ENCODE data around the gene PIP4K2A.

PIP4K2A gene

DNA sequence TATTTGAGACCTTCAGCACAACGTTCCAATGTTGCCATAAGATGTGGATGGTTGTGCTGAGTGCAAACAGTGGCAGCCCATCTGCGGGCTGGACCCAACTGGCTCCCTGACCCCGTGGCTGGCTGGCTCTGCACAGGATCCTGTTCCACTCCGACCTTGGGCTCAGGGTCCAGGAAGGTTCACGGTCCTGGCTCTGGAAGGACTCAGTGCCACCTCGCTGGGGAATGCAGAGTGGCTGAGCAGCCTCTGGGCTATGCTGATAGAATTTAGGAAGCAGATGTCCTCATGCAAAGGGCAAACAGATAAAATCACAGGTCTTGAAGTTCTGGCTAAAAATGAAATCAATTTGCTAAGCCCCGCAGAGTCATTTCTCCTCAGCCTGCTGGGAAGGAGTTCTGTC, 171.6 kb downstream of the PIP4K2A start:
- no peak for DNase-seq (ENCODE audit: extremely low spot score)
- ChIA-PET CTCF (interaction anchor here (1.4 kb wide), 1 partner anchor 9 kb away, joined by 4 read pairs; no protein-coding TSS in a partner anchor), POLR2A (no interaction called here)
- TF ChIP-seq BHLHE40 (IDR thresholded peaks at IDR 0.05; ENCODE audit: borderline replicate concordance): no peak
- TF ChIP-seq ELF4 (IDR thresholded peaks at IDR 0.05): no peak
- no peak for TF ChIP-seq HDGF (IDR thresholded peaks at IDR 0.05; ENCODE audit: borderline replicate concordance)
- TF ChIP-seq CTBP1 (IDR thresholded peaks at IDR 0.05; ENCODE audit: borderline replicate concordance): no peak
- TF ChIP-seq FOXK2 (IDR thresholded peaks at IDR 0.05): no peak
- TF ChIP-seq, protein P1, sequence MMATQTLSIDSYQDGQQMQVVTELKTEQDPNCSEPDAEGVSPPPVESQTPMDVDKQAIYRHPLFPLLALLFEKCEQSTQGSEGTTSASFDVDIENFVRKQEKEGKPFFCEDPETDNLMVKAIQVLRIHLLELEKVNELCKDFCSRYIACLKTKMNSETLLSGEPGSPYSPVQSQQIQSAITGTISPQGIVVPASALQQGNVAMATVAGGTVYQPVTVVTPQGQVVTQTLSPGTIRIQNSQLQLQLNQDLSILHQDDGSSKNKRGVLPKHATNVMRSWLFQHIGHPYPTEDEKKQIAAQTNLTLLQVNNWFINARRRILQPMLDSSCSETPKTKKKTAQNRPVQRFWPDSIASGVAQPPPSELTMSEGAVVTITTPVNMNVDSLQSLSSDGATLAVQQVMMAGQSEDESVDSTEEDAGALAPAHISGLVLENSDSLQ (IDR thresholded peaks at IDR 0.05): no peak
- TF ChIP-seq FOXM1 (IDR thresholded peaks at IDR 0.05; ENCODE audit: borderline replicate concordance): no peak
- TF ChIP-seq FOXA1 (IDR thresholded peaks at IDR 0.05): no peak
- no peak for TF ChIP-seq LEF1 (IDR thresholded peaks at IDR 0.05; ENCODE audit: borderline replicate concordance)
- no peak for TF ChIP-seq ZNF384 (IDR thresholded peaks at IDR 0.05)
- no peak for TF ChIP-seq SUZ12 (IDR thresholded peaks at IDR 0.05)

GRCh38 chr10:22541900-22542299, 172.5 kb downstream of the PIP4K2A start:
- TF ChIP-seq NFRKB (IDR thresholded peaks at IDR 0.05) (no peak), FOXA1 (IDR thresholded peaks at IDR 0.05) (no peak)
- POLR2A ChIA-PET: no interaction called here
- CTCF ChIA-PET: interaction anchor here (1.4 kb wide), 1 partner anchor 9 kb away, joined by 4 read pairs; no protein-coding TSS in a partner anchor
- DNase-seq (ENCODE audit: extremely low spot score): no peak

GRCh38 chr10:22539579-22540298, 174.6 kb downstream of the PIP4K2A start:
- POLR2A ChIA-PET: interaction anchor here (0.6 kb wide), 1 partner anchor 103 kb away, joined by 3 read pairs; no protein-coding TSS in a partner anchor
- TF ChIP-seq FOXA1 (IDR thresholded peaks at IDR 0.05): no peak
- TF ChIP-seq NFRKB (IDR thresholded peaks at IDR 0.05): no peak
- TF ChIP-seq L3MBTL2 (conservative IDR thresholded peaks at IDR 0.05): no peak
- no peak for TF ChIP-seq FOXM1 (IDR thresholded peaks at IDR 0.05; ENCODE audit: borderline replicate concordance)
- no peak for TF ChIP-seq SUZ12 (IDR thresholded peaks at IDR 0.05)
- TF ChIP-seq HDGF (IDR thresholded peaks at IDR 0.05; ENCODE audit: borderline replicate concordance): no peak
- no peak for TF ChIP-seq CTBP1 (IDR thresholded peaks at IDR 0.05; ENCODE audit: borderline replicate concordance)
- TF ChIP-seq ARNT (IDR thresholded peaks at IDR 0.05): no peak
- TF ChIP-seq ELF4 (IDR thresholded peaks at IDR 0.05): no peak
- TF ChIP-seq ZNF384 (IDR thresholded peaks at IDR 0.05): no peak
- no peak for TF ChIP-seq BHLHE40 (IDR thresholded peaks at IDR 0.05; ENCODE audit: borderline replicate concordance)
- TF ChIP-seq, protein P1 (IDR thresholded peaks at IDR 0.05): no peak
- no peak for TF ChIP-seq SP1 (IDR thresholded peaks at IDR 0.05)
- TF ChIP-seq FOXK2 (IDR thresholded peaks at IDR 0.05): no peak
- no peak for TF ChIP-seq LEF1 (IDR thresholded peaks at IDR 0.05; ENCODE audit: borderline replicate concordance)
- TF ChIP-seq TARDBP (IDR thresholded peaks at IDR 0.05): no peak

DNA sequence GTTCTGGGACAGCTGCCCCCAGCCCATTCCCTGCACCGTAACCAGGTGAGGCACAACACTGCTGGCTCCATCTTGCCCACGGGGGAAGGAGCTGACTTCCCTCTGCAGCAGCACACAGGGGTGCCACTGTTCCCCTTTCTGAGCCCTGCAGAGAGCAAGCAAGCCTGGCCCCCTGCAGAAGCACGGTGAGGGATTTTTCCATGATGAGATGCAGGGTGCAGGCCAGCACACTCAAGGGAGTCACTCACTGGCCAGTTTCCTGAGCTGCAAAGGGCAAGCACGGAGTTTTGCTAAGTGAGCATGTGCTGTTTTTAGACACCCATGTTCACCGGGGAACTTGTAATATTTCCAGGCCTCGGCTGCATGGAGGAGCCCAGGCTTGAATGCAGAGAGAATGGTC, 176.6 kb downstream of the PIP4K2A start:
- ChIA-PET CTCF (no interaction called here), POLR2A (no interaction called here)

More at GRCh38 chr10:22539579-22540298, 174.6 kb downstream of the PIP4K2A start:
- CTCF ChIA-PET: interaction anchor here (0.9 kb wide), 1 partner anchor 8 kb away, joined by 3 read pairs; no protein-coding TSS in a partner anchor
- no peak for DNase-seq (ENCODE audit: extremely low spot score)

DNA sequence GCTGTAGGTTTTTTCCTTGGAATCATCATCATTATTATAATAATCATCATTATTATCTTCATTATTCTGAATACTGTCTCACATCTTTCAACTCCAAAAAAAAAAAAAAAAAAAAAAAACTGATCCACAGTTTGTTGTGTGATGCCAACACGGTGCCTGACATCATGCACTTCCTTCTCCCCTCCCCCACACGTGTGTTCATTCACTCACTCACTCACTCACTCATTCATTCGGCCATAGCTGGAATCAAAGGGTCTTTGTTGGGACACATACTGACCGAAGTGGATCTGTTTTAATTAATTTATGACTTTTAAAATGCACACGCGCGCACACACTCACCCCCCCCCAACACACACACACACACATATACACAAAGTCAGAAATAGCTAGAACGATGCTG, 177.8 kb downstream of the PIP4K2A start:
- POLR2A ChIA-PET: no interaction called here
- DNase-seq (ENCODE audit: extremely low spot score): no peak
- no peak for TF ChIP-seq HDGF (IDR thresholded peaks at IDR 0.05; ENCODE audit: borderline replicate concordance)
- no peak for TF ChIP-seq FOXM1 (IDR thresholded peaks at IDR 0.05; ENCODE audit: borderline replicate concordance)
- no peak for TF ChIP-seq ELF4 (IDR thresholded peaks at IDR 0.05)
- no peak for TF ChIP-seq SUZ12 (IDR thresholded peaks at IDR 0.05)
- no peak for TF ChIP-seq FOXK2 (IDR thresholded peaks at IDR 0.05)
- no peak for TF ChIP-seq NFRKB (IDR thresholded peaks at IDR 0.05)
- no peak for TF ChIP-seq BHLHE40 (IDR thresholded peaks at IDR 0.05; ENCODE audit: borderline replicate concordance)
- TF ChIP-seq, protein P1 (IDR thresholded peaks at IDR 0.05): no peak
- TF ChIP-seq SP1 (IDR thresholded peaks at IDR 0.05): no peak
- TF ChIP-seq L3MBTL2 (conservative IDR thresholded peaks at IDR 0.05): no peak
- no peak for TF ChIP-seq ARNT (IDR thresholded peaks at IDR 0.05)
- TF ChIP-seq TARDBP (IDR thresholded peaks at IDR 0.05): no peak
- no peak for TF ChIP-seq LEF1 (IDR thresholded peaks at IDR 0.05; ENCODE audit: borderline replicate concordance)
- TF ChIP-seq ZNF384 (IDR thresholded peaks at IDR 0.05): no peak
- no peak for TF ChIP-seq CTBP1 (IDR thresholded peaks at IDR 0.05; ENCODE audit: borderline replicate concordance)
- TF ChIP-seq FOXA1 (IDR thresholded peaks at IDR 0.05): no peak
- CTCF ChIA-PET: interaction anchor here (0.7 kb wide), 1 partner anchor 15 kb away, joined by 4 read pairs; no protein-coding TSS in a partner anchor

More for the DNA sequence above, 176.6 kb downstream of the PIP4K2A start:
- no peak for DNase-seq (ENCODE audit: extremely low spot score)
- TF ChIP-seq FOXK2 (IDR thresholded peaks at IDR 0.05) (no peak), HDGF (IDR thresholded peaks at IDR 0.05; ENCODE audit: borderline replicate concordance) (no peak), FOXM1 (IDR thresholded peaks at IDR 0.05; ENCODE audit: borderline replicate concordance) (no peak), NFRKB (IDR thresholded peaks at IDR 0.05) (no peak), ARNT (IDR thresholded peaks at IDR 0.05) (no peak), CTBP1 (IDR thresholded peaks at IDR 0.05; ENCODE audit: borderline replicate concordance) (no peak), FOXA1 (IDR thresholded peaks at IDR 0.05) (no peak), TARDBP (IDR thresholded peaks at IDR 0.05) (no peak), ELF4 (IDR thresholded peaks at IDR 0.05) (no peak)

All from HEK293T (cell line).